Suprapubic skin (tissue), 4 donors: ENCODE data around the gene PIK3R5.

Source experiments
- CTCF ChIP-seq, 2 donors: fragments of 200-600 bp in 1 of 2; fragments of 450-650 bp in 1 of 2; sonication (generic) in 1 of 2; IDR thresholded peaks; one replicate each; pipeline ENCODE4 v1.5.1; 2016 to 2019; ENCODE audit warnings: antibody characterized with exemption in 2 of 2, mild to moderate bottlenecking in 1 of 2, moderate library complexity in 1 of 2
- EP300 ChIP-seq: sonication (generic); formaldehyde crosslinking; IDR thresholded peaks from one replicate; pipeline ENCODE4 v1.6.1; 2017; ENCODE audit warnings: antibody characterized with exemption
- POLR2A ChIP-seq, 2 donors: fragments of 450-650 bp; IDR thresholded peaks; one replicate each; pipeline ENCODE4 v1.6.1; 2017; ENCODE audit warnings: antibody characterized with exemption in 2 of 2, mild to moderate bottlenecking in 2 of 2, moderate library complexity in 2 of 2
- POLR2AphosphoS5 ChIP-seq, 3 donors: sonication (generic); formaldehyde crosslinking; IDR thresholded peaks; one replicate each; pipeline ENCODE4 v1.6.1; 2017; ENCODE audit warnings: antibody characterized with exemption in 3 of 3

- TF ChIP-seq CTCF (IDR thresholded peaks at IDR 0.05) (no peak), POLR2AphosphoS5 (IDR thresholded peaks at IDR 0.05) (no peak), POLR2A (IDR thresholded peaks at IDR 0.05) (no peak), EP300 (no peak)
Observed at GRCh38 chr17:8928347-8928746, 37.2 kb downstream of the PIK3R5 start.
